IMR-90 (cell line): Measurements from ENCODE around the gene UBE2N.

Source experiments
- BHLHE40 ChIP-seq: fragments of 150-350 bp; IDR thresholded peaks from 2 replicates; pipeline ENCODE4 v1.6.1; 2016; ENCODE audit warnings: mild to moderate bottlenecking, low read depth, low read length
- CEBPB ChIP-seq: IDR thresholded peaks from 2 replicates; pipeline ENCODE4 v1.6.1; 2012; ENCODE audit warnings: low read depth, low read length, improper control_type of control experiment
- FOS ChIP-seq: fragments of 150-350 bp; IDR thresholded peaks from 2 replicates; pipeline ENCODE4 v1.6.1; 2016; ENCODE audit warnings: low read depth, low read length
- MAFK ChIP-seq: IDR thresholded peaks from 2 replicates; pipeline ENCODE4 v1.6.1; 2012; ENCODE audit warnings: low read depth, low read length, improper control_type of control experiment
- MAZ ChIP-seq: IDR thresholded peaks from 2 replicates; pipeline ENCODE4 v1.6.1; 2012; ENCODE audit warnings: low read depth, mild to moderate bottlenecking, low read length, improper control_type of control experiment, moderate library complexity, borderline replicate concordance
- NFE2L2 ChIP-seq: fragments of 150-350 bp; IDR thresholded peaks from 2 replicates; pipeline ENCODE4 v1.6.1; 2016; ENCODE audit warnings: low read depth, mild to moderate bottlenecking, low read length
- POLR2A ChIP-seq: IDR thresholded peaks from 2 replicates; pipeline ENCODE4 v1.6.1; 2012; ENCODE audit warnings: mild to moderate bottlenecking, low read depth, low read length
- RAD21 ChIP-seq: IDR thresholded peaks from 2 replicates; pipeline ENCODE4 v1.6.1; 2012; ENCODE audit warnings: low read length, improper control_type of control experiment
- RCOR1 ChIP-seq: IDR thresholded peaks from 2 replicates; pipeline ENCODE4 v1.6.1; 2012; ENCODE audit warnings: mild to moderate bottlenecking, low read length, improper control_type of control experiment; ENCODE audit not compliant: insufficient replicate concordance
- RFX5 ChIP-seq: IDR thresholded peaks from 2 replicates; pipeline ENCODE4 v1.8.0; 2012; ENCODE audit warnings: low read depth, mild to moderate bottlenecking, low read length, moderate library complexity
- SMC3 ChIP-seq: fragments of 150-350 bp; IDR thresholded peaks from 2 replicates; pipeline ENCODE4 v1.6.1; 2016; ENCODE audit warnings: low read depth, mild to moderate bottlenecking, antibody characterized with exemption, low read length, moderate library complexity
- TF ChIP-seq, protein P1 (sequence below): conservative IDR thresholded peaks from 2 replicates; pipeline ENCODE4 v1.5.1; 2012; ENCODE audit warnings: mild to moderate bottlenecking, low read depth, low read length, improper control_type of control experiment
- TF ChIP-seq, protein P2 (sequence below): fragments of 150-350 bp; IDR thresholded peaks from 2 replicates; pipeline ENCODE4 v1.6.1; 2017; ENCODE audit warnings: mild to moderate bottlenecking, antibody characterized with exemption, low read length, low read depth
- TF ChIP-seq, protein P3 (sequence below): fragments of 150-350 bp; IDR thresholded peaks from 2 replicates; pipeline ENCODE4 v1.6.1; 2016; ENCODE audit warnings: low read depth, mild to moderate bottlenecking, low read length, moderate library complexity, borderline replicate concordance

DNA sequence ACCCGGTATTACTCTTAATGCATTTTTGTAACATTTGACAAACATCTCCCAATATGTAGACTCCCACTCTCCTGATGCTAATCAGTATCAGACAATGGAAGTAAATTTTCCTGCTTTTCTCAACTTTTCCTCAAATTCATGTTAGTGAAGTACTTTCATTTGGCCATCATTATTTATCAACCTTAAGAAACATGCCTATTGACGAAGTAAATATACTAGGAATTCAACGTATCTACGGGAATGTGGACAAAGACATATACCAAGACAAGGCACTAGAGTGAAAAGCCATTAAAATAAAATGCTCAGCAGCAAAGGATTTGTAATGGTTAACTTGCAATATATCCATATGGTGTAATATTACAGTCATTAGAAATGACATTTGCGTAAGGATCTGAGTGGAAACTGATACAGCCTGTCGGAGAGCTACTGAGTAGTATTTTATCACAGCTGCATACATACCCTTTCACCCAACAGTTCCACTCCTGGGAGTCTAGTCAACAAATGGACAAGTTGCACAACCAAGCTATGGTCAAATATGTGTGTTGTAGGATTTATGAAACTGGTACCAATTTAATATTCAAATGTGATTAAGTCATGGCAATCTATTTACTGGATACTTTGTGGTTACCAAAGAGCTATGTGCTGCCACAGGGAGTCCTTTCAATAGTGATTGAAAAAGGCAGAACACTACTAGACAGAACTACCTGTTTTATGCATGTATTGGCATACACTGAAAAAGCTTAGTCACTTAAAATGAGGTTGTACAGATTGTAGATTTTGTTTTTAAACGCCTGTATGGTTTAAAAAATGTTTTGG is 37.6 kb downstream of the UBE2N start:
- TF ChIP-seq, protein P1, sequence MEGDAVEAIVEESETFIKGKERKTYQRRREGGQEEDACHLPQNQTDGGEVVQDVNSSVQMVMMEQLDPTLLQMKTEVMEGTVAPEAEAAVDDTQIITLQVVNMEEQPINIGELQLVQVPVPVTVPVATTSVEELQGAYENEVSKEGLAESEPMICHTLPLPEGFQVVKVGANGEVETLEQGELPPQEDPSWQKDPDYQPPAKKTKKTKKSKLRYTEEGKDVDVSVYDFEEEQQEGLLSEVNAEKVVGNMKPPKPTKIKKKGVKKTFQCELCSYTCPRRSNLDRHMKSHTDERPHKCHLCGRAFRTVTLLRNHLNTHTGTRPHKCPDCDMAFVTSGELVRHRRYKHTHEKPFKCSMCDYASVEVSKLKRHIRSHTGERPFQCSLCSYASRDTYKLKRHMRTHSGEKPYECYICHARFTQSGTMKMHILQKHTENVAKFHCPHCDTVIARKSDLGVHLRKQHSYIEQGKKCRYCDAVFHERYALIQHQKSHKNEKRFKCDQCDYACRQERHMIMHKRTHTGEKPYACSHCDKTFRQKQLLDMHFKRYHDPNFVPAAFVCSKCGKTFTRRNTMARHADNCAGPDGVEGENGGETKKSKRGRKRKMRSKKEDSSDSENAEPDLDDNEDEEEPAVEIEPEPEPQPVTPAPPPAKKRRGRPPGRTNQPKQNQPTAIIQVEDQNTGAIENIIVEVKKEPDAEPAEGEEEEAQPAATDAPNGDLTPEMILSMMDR, result no peak
- TF ChIP-seq POLR2A (no peak), RAD21 (no peak), BHLHE40 (no peak), SMC3 (no peak), RCOR1 (no peak), RFX5 (no peak), MAZ (no peak), CEBPB (peak; percentile 68), NFE2L2 (no peak), MAFK (no peak), FOS (no peak)
- TF ChIP-seq, protein P2, sequence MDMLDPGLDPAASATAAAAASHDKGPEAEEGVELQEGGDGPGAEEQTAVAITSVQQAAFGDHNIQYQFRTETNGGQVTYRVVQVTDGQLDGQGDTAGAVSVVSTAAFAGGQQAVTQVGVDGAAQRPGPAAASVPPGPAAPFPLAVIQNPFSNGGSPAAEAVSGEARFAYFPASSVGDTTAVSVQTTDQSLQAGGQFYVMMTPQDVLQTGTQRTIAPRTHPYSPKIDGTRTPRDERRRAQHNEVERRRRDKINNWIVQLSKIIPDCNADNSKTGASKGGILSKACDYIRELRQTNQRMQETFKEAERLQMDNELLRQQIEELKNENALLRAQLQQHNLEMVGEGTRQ, result no peak
- TF ChIP-seq, protein P3, sequence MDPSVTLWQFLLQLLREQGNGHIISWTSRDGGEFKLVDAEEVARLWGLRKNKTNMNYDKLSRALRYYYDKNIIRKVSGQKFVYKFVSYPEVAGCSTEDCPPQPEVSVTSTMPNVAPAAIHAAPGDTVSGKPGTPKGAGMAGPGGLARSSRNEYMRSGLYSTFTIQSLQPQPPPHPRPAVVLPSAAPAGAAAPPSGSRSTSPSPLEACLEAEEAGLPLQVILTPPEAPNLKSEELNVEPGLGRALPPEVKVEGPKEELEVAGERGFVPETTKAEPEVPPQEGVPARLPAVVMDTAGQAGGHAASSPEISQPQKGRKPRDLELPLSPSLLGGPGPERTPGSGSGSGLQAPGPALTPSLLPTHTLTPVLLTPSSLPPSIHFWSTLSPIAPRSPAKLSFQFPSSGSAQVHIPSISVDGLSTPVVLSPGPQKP, result no peak
